Measurements from ENCODE around the gene HCN2. TPM values are rescaled to one million over a fixed set of nuclear protein-coding genes. Genes with fewer than 3 reads are reported as not detected.

The HCN2 gene
- total and polyA plus RNA-seq, 2 of the 8 experiments (the other 6 are each of a cell fraction or from before 2014, with no cell fraction given) = 1.0 to 4.0 TPM

DNA sequence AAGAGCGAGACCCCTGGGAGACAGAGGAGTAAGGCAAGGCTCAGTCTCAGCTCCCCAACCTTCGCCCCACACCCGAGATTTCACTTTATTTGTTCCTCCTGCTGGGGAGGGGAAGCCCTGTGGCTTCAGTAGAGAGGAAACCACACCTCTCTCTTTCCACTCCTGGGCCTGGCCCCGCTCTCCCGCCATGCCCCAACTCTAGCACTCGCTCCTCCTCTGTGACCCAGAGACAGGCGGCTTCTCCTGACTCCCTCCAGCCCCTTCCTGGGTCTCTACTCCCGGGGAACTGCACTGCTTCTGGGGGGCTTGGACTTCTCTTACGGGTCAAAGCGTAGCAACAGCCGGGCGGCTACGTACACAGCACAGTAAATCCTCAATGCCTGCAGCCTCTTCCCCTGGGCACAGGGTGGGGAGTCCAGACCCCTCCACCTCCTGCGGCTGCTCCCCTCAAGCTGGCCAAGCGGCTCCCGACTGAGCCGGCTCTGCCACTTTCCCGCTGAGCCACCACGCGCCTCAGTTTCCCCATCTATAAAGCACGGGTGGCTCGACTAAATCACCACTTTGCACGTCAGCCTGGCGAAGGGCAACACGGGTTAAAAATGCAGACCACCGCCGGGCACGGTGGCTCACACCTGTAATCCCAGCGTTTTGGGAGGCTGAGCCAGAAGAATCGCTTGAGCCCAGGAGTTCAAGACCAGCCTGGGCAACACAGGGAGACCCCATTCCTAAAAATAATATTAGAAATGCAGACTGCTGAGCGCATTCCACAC lies 71.9 kb downstream of the HCN2 start (continued):
- TF ChIP-seq GTF2F1 (IDR thresholded peaks at IDR 0.05; ENCODE audit: borderline replicate concordance, low read depth, low read length) = no peak
- TF ChIP-seq YY1 (IDR thresholded peaks at IDR 0.05; ENCODE audit: low read depth, low read length) = no peak
- no peak for TF ChIP-seq KDM4A (IDR thresholded peaks at IDR 0.05; ENCODE audit: low read depth, low read length, severe bottlenecking)
- TF ChIP-seq, protein P1, sequence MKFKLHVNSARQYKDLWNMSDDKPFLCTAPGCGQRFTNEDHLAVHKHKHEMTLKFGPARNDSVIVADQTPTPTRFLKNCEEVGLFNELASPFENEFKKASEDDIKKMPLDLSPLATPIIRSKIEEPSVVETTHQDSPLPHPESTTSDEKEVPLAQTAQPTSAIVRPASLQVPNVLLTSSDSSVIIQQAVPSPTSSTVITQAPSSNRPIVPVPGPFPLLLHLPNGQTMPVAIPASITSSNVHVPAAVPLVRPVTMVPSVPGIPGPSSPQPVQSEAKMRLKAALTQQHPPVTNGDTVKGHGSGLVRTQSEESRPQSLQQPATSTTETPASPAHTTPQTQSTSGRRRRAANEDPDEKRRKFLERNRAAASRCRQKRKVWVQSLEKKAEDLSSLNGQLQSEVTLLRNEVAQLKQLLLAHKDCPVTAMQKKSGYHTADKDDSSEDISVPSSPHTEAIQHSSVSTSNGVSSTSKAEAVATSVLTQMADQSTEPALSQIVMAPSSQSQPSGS (IDR thresholded peaks at IDR 0.05; ENCODE audit: low read length) = no peak
- TF ChIP-seq TCF12 (IDR thresholded peaks at IDR 0.05; ENCODE audit: low read depth, low read length) = no peak
- no peak for TF ChIP-seq TAF1 (IDR thresholded peaks at IDR 0.05; ENCODE audit: low read depth, low read length)
- TF ChIP-seq CHD1 (IDR thresholded peaks at IDR 0.05; ENCODE audit: low read depth, low read length) = no peak
- no peak for TF ChIP-seq CTCF (IDR thresholded peaks at IDR 0.05; ENCODE audit: control extremely low read depth in 1 of 3, insufficient read depth in 1 of 3, low read depth in 1 of 3, low read length in 3 of 3)
